GM21529 (cell line): ENCODE results near the gene SMYD2.

Experiments used
- ATAC-seq: cut with Tn5 transposase; IDR thresholded peaks from one replicate; pipeline ENCODE4 v1.9.1; 2021; ENCODE audit not compliant: unreplicated experiment

SMYD2 gene

GRCh38 chr1:214327514-214327913, 46.6 kb downstream of the SMYD2 start:
- no peak for ATAC-seq

- ATAC-seq = peak; percentile 89
These were observed 48.0 kb downstream of the SMYD2 start for GRCh38 chr1:214328770-214329469.

- no peak for ATAC-seq
These were observed 48.7 kb downstream of the SMYD2 start for GRCh38 chr1:214329470-214330220.

GRCh38 chr1:214330222-214330621, 49.3 kb downstream of the SMYD2 start:
- no peak for ATAC-seq

GRCh38 chr1:214330715-214331114, 49.8 kb downstream of the SMYD2 start:
- no peak for ATAC-seq

GRCh38 chr1:214331180-214331579, 50.2 kb downstream of the SMYD2 start:
- ATAC-seq = no peak

GRCh38 chr1:214331827-214332423, 51.0 kb downstream of the SMYD2 start:
- peak; percentile 48 for ATAC-seq

GRCh38 chr1:214332946-214333798, 52.2 kb downstream of the SMYD2 start:
- ATAC-seq = peak; percentile 35

GRCh38 chr1:214335567-214335966, 54.6 kb downstream of the SMYD2 start:
- ATAC-seq = no peak

- ATAC-seq = no peak
These were observed 56.1 kb downstream of the SMYD2 start for GRCh38 chr1:214337015-214337414.

- ATAC-seq = no peak
These were observed 56.6 kb downstream of the SMYD2 start for GRCh38 chr1:214337511-214337910.

- no peak for ATAC-seq
These were observed 57.3 kb downstream of the SMYD2 start for GRCh38 chr1:214338212-214338611.

GRCh38 chr1:214341459-214341858, 60.5 kb downstream of the SMYD2 start:
- no peak for ATAC-seq

GRCh38 chr1:214341932-214342331, 61.0 kb downstream of the SMYD2 start:
- no peak for ATAC-seq

GRCh38 chr1:214342525-214342924, 61.6 kb downstream of the SMYD2 start:
- no peak for ATAC-seq

- no peak for ATAC-seq
These were observed 63.9 kb downstream of the SMYD2 start for GRCh38 chr1:214344897-214345296.

- ATAC-seq = no peak
These were observed 68.0 kb downstream of the SMYD2 start for GRCh38 chr1:214349008-214349407.

GRCh38 chr1:214349781-214350180, 68.8 kb downstream of the SMYD2 start:
- no peak for ATAC-seq

GRCh38 chr1:214351551-214352277, 70.8 kb downstream of the SMYD2 start:
- ATAC-seq = no peak

GRCh38 chr1:214352838-214353237, 71.9 kb downstream of the SMYD2 start:
- no peak for ATAC-seq
